Heart left ventricle (tissue), 16 donors: ENCODE results near the gene COPZ1. TPM values are rescaled to one million over a fixed set of nuclear protein-coding genes. Genes with fewer than 3 reads are reported as not detected.

Experiments
- ATAC-seq, 4 donors: fragments of 200-7000 bp; cut with Tn5 transposase; one replicate each; pipeline ENCODE4 v1.9.1; 2020 to 2022; ENCODE audit warnings: moderate library complexity in 4 of 4, mild to moderate bottlenecking in 3 of 4, moderate number of reproducible peaks in 1 of 4
- DNase-seq, 5 donors: peaks; one replicate each; pipeline ENCODE4 v3.0.0-alpha.2; 2020
- H3K27ac ChIP-seq, 12 donors: fragments of 200-600 bp; sonication (generic) in 4 of 12; one replicate each; pipeline versions ENCODE4 v1.5.0 to v1.8.0; 2016 to 2022; ENCODE audit warnings: mild to moderate bottlenecking in 2 of 12
- H3K27me3 ChIP-seq, 9 donors: fragments of 200-600 bp; sonication (generic) in 2 of 9; one replicate each; pipeline versions ENCODE4 v1.5.1 to v1.8.0; 2016 to 2022; ENCODE audit warnings: mild to moderate bottlenecking in 3 of 9
- H3K36me3 ChIP-seq, 9 donors: fragments of 200-600 bp; sonication (generic) in 2 of 9; one replicate each; pipeline versions ENCODE4 v1.5.0 to v1.8.0; 2018 to 2022; ENCODE audit warnings: mild to moderate bottlenecking in 2 of 9
- H3K4me1 ChIP-seq, 12 donors: fragments of 200-600 bp; sonication (generic) in 4 of 12; one replicate each; pipeline versions ENCODE4 v1.5.0 to v1.8.0; 2016 to 2022; ENCODE audit warnings: mild to moderate bottlenecking in 3 of 12
- H3K4me3 ChIP-seq, 12 donors: fragments of 200-600 bp; sonication (generic) in 4 of 12; one replicate each; pipeline versions ENCODE4 v1.5.0 to v1.8.0; 2017 to 2022; ENCODE audit warnings: mild to moderate bottlenecking in 9 of 12, moderate library complexity in 4 of 12
- H3K9me3 ChIP-seq, 12 donors: fragments of 200-600 bp; sonication (generic) in 4 of 12; one replicate each; pipeline versions ENCODE4 v1.5.0 to v1.8.0; 2016 to 2022; ENCODE audit warnings: mild to moderate bottlenecking in 1 of 12
- POLR2A ChIP-seq, 2 donors: fragments of 450-650 bp; IDR thresholded peaks; one replicate each; pipeline ENCODE4 v1.6.1; 2017; ENCODE audit warnings: antibody characterized with exemption in 2 of 2, mild to moderate bottlenecking in 2 of 2, moderate library complexity in 2 of 2
- WGBS, 4 donors: extraction: QIAGEN DNeasy Blood & Tissue Kit in 2 of 4; methylation state at CpG; one replicate each; pipeline versions ENCODE4 v1.1.5 to v1.1.7; 2013 to 2018; 5-methylcytosine and 5-hydroxymethylcytosine counted together
- intact Hi-C, 10 donors: fragments of 100-400 bp; cut with DNase I; formaldehyde crosslinking; loops; one replicate each; pipeline versions ENCODE4 v1.11.1 to v1.14.2; 2022
- polyA plus RNA-seq, 2 donors: library from polyadenylated mRNA; stranded (reverse); fragments of 200-250 nt; gene quantifications; one replicate each; pipeline ENCODE4 v1.2.3, GENCODE V29; 2013
- total RNA-seq, 9 donors: library from RNA; depleted of rRNA in 2 of 9; stranded (reverse); fragments of >200 nt in 2 of 9; fragmentation: NEBNext Ultra II Directional in 3 of 9; extraction: Animal tissue kit (Norgen Biotek cat#: 25700) in 3 of 9; gene quantifications; one replicate each; pipeline versions ENCODE4 v1.1.0 to v1.2.4, GENCODE V29; 2016 to 2023
- TF ChIP-seq, protein P1 (sequence below), 12 donors: fragments of 200-600 bp; sonication (generic) in 4 of 12; IDR thresholded peaks; one replicate each; pipeline versions ENCODE4 v1.5.0 to v1.8.0; 2018 to 2022; ENCODE audit warnings: antibody characterized with exemption in 12 of 12, mild to moderate bottlenecking in 5 of 12
- donor health status: ischemic (EF 13 %, LVEDD 7.1; RV severe dilation, severe dysfunction).
- donor health status: healthy with polysubstance abuse.
- donor health status: DM: no; HTN: yes; CAD: no.
- donor health status: DM: no; HTN: no; CAD: no.
- donor health status: ischemic (EF 25% LVEDD 6.9; RV normal size, moderate dysfunction).
- donor health status: ischemic (EF 25% LVEDD 5.7; RV mildly dilated, moderate dysfunction).
- donor health status: healthy.
- donor health status: DM: yes; HTN: yes; CAD: no.
- donor health status: ischemic (EF 35%, LVEDD 5.7; RV mildly dilated, moderate dysfunction).
- donor health status: nonischemic (EF 11% LVEDD 7.7; RV severe dilation, severe dysfunction).
- donor health status: DM: yes; HTN: yes; CAD: no.
- donor health status: PGD.
- donor health status: ischemic (EF 29% LVEDD 5.4; RV normal size, mild dysfunction).
- donor health status: nonischemic (EF 23%, LVEDD 6.1; RV moderate dilation, normal function).

COPZ1 gene
- total and polyA plus RNA-seq, 11 donors = 77.3 to 146 (median 125) TPM

DNA sequence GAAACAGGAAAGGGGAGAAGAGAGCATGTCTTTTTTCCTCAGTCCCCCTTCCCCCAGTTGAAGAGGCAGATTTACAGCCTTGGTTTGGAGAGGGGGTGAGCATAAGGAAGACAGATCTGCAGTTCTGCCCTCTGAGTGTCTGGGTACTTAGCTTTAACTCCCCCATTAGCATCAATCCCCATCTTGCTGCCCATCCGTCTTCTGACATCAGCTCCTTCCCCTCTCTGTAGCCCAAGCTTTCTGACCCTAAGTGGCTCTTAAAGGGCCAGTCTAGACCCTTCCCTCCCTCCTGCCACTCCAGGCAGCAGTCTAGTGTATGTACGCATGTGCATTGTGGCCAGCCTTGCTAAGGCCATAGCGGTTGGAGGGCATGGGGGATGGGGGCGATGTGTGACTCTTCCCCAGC is 32.0 kb downstream of the COPZ1 start:
- Histone ChIP-seq H3K4me1 (peaks cover 0 to 41% (median 24%) of the 10 kb centered on the region in 12 donors), H3K4me3 (no peak overlapping the region), H3K27me3 (no peaks in the 10 kb centered on the region), H3K36me3 (peaks cover 0 to 5% (median 0%) of the 10 kb centered on the region in 9 donors), H3K27ac (peak overlapping the region in 1 of 12 donors; percentile 92), H3K9me3 (no peaks in the 10 kb centered on the region)
- ATAC-seq (no peak), DNase-seq (no peak)
- WGBS, 4 donors = 85 to 89% (median 89%) methylated on average over 4 of the region's 4 CpGs
- intact Hi-C loops = loop anchor here in 5 of 10 donors (5.0 to 10.0 kb wide), 5 partner anchors 65 to 140 kb away; partner anchors contain the start of genes CBX5 (in 2 of the 5) and HNRNPA1 (in 2 of the 5)
- no peak for TF ChIP-seq POLR2A (IDR thresholded peaks at IDR 0.05)
- TF ChIP-seq, protein P1, sequence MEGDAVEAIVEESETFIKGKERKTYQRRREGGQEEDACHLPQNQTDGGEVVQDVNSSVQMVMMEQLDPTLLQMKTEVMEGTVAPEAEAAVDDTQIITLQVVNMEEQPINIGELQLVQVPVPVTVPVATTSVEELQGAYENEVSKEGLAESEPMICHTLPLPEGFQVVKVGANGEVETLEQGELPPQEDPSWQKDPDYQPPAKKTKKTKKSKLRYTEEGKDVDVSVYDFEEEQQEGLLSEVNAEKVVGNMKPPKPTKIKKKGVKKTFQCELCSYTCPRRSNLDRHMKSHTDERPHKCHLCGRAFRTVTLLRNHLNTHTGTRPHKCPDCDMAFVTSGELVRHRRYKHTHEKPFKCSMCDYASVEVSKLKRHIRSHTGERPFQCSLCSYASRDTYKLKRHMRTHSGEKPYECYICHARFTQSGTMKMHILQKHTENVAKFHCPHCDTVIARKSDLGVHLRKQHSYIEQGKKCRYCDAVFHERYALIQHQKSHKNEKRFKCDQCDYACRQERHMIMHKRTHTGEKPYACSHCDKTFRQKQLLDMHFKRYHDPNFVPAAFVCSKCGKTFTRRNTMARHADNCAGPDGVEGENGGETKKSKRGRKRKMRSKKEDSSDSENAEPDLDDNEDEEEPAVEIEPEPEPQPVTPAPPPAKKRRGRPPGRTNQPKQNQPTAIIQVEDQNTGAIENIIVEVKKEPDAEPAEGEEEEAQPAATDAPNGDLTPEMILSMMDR (IDR thresholded peaks at IDR 0.05) = no peak

DNA sequence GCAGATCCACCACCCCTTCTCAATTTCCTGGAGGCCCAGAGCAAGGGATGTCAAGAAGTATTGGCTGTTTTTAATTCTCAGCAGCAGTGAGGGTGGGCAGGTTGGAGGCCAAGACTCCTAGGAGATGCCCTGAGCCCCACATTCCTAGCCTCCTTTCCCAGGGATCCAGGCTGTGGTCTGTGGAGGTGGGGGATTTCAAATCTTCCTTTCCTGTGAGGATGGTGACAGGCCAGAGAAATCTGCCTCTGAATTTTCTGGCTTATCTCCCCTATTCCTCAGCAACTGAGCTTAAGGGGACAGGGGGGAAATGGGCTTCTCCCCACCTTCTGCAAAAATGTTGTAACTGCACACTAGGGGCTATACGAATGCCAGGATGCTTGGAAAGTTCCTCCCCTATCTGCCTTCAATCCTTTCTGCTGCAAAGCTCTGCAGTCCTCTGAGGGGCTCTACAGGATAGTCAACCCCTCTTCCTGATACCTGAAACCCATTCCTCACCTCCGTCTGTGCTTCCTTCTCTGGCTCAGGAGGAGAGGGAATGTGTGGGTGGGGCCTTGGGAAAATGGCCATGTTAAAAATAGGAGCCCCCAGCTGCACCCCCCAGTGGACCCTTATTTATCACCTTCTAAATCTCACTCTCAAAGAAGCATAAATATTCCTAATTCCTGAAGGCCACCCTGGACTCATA is 32.7 kb downstream of the COPZ1 start:
- Histone ChIP-seq H3K27ac (peak overlapping the region in 4 of 12 donors; percentile 85 to 96 (median 92)), H3K9me3 (no peaks in the 10 kb centered on the region), H3K36me3 (peaks cover 0 to under 1% (median 0%) of the 10 kb centered on the region in 9 donors), H3K4me3 (peak overlapping the region in 5 of 12 donors; percentile 64 to 86 (median 69)), H3K27me3 (no peaks in the 10 kb centered on the region), H3K4me1 (peaks cover 0 to 38% (median 19%) of the 10 kb centered on the region in 12 donors)
- intact Hi-C loops = loop anchor here in 5 of 10 donors (2.0 to 10.0 kb wide), 6 partner anchors 33 to 140 kb away; partner anchors contain the start of genes CBX5 (in 2 of the 5), COPZ1 (in 2 of the 5) and HNRNPA1 (in 2 of the 5)
- WGBS, 4 donors = 54 to 63% (median 56%) methylated on average over 2 of the region's 2 CpGs
- ATAC-seq (no peak), DNase-seq (no peak)
- TF ChIP-seq, protein P1 (IDR thresholded peaks at IDR 0.05) = no peak
- TF ChIP-seq POLR2A (IDR thresholded peaks at IDR 0.05) = no peak

GRCh38 chr12:54358191-54358944 is 33.4 kb downstream of the COPZ1 start:
- H3K4me1 ChIP-seq = peaks cover 0 to 36% (median 14%) of the 10 kb centered on the region in 12 donors
- no peaks in the 10 kb centered on the region for H3K36me3 ChIP-seq
- intact Hi-C loops = loop anchor here in 5 of 10 donors (2.0 to 10.0 kb wide), 6 partner anchors 34 to 141 kb away; partner anchors contain the start of genes CBX5 (in 2 of the 5), COPZ1 (in 2 of the 5) and HNRNPA1 (in 2 of the 5)
- no peaks in the 10 kb centered on the region for H3K27me3 ChIP-seq
- no peak for ATAC-seq
- DNase-seq = no peak
- H3K27ac ChIP-seq = peak overlapping the region; percentile 53 to 96 (median 88)
- no peak for TF ChIP-seq POLR2A (IDR thresholded peaks at IDR 0.05)
- TF ChIP-seq, protein P1 (IDR thresholded peaks at IDR 0.05) = no peak
- 8 to 10% (median 9%) methylated on average over 15 of the region's 15 CpGs for WGBS, 4 donors
- H3K9me3 ChIP-seq = no peaks in the 10 kb centered on the region
- H3K4me3 ChIP-seq = peak overlapping the region; percentile 24 to 86 (median 68)
